ENCODE results near the gene NPTXR. TPM values are rescaled to one million over a fixed set of nuclear protein-coding genes. Genes with fewer than 3 reads are reported as not detected.

The NPTXR gene
- total RNA-seq, 6 experiments from 2014 or later = 1.4 to 5.4 (median 1.6) TPM

GRCh38 chr22:38777087-38777671 lies 66.6 kb downstream of the NPTXR start:
- Mint-ChIP-seq H3K9me3 (no peaks in the 10 kb centered on the region), H3K27ac (no peak overlapping the region), H3K36me3 (ENCODE audit: low read depth) (peaks cover 6% of the 10 kb centered on the region), H3K27me3 (ENCODE audit: insufficient read depth) (peaks cover 1% of the 10 kb centered on the region; the same call in 1 of the 2 replicates), H3K4me3 (no peak overlapping the region), H3K4me1 (ENCODE audit: low read depth) (peaks cover 6% of the 10 kb centered on the region; the same call in 1 of the 2 replicates)
- DNase-seq = no peak
- no peak for TF ChIP-seq CTCF (IDR thresholded peaks at IDR 0.05)

GRCh38 chr22:38776086-38776485 lies 67.7 kb downstream of the NPTXR start:
- TF ChIP-seq CTCF (IDR thresholded peaks at IDR 0.05) = no peak
- no peak overlapping the region for H3K27ac Mint-ChIP-seq
- H3K9me3 Mint-ChIP-seq = no peaks in the 10 kb centered on the region
- H3K4me3 Mint-ChIP-seq = no peak overlapping the region
- H3K4me1 Mint-ChIP-seq (ENCODE audit: low read depth) = 0 out of 2 replicates have a peak, but pooled peaks cover 6% of the 10 kb centered on the region
- H3K27me3 Mint-ChIP-seq (ENCODE audit: insufficient read depth) = peaks cover 1% of the 10 kb centered on the region; the same call in 1 of the 2 replicates
- no peak for DNase-seq
- H3K36me3 Mint-ChIP-seq (ENCODE audit: low read depth) = no peaks in the 10 kb centered on the region

GRCh38 chr22:38775656-38776055 lies 68.2 kb downstream of the NPTXR start:
- H3K4me3 Mint-ChIP-seq = no peak overlapping the region
- no peak overlapping the region for H3K27ac Mint-ChIP-seq
- H3K27me3 Mint-ChIP-seq (ENCODE audit: insufficient read depth) = peaks cover 1% of the 10 kb centered on the region; the same call in 1 of the 2 replicates
- H3K36me3 Mint-ChIP-seq (ENCODE audit: low read depth) = no peaks in the 10 kb centered on the region
- no peak for TF ChIP-seq CTCF (IDR thresholded peaks at IDR 0.05)
- DNase-seq = no peak
- 0 out of 2 replicates have a peak, but pooled peaks cover 6% of the 10 kb centered on the region for H3K4me1 Mint-ChIP-seq (ENCODE audit: low read depth)
- H3K9me3 Mint-ChIP-seq = no peaks in the 10 kb centered on the region

- H3K4me1 Mint-ChIP-seq (ENCODE audit: low read depth) = 0 out of 2 replicates have a peak, but pooled peaks cover 6% of the 10 kb centered on the region
- TF ChIP-seq CTCF (IDR thresholded peaks at IDR 0.05) = no peak
- no peak for DNase-seq
- peaks cover 1% of the 10 kb centered on the region; the same call in 1 of the 2 replicates for H3K27me3 Mint-ChIP-seq (ENCODE audit: insufficient read depth)
- H3K36me3 Mint-ChIP-seq (ENCODE audit: low read depth) = no peaks in the 10 kb centered on the region
- H3K4me3 Mint-ChIP-seq = no peak overlapping the region
- H3K27ac Mint-ChIP-seq = no peak overlapping the region
- no peaks in the 10 kb centered on the region for H3K9me3 Mint-ChIP-seq
These were observed 69.2 kb downstream of the NPTXR start for GRCh38 chr22:38774496-38775166.

GRCh38 chr22:38773363-38773946 lies 70.4 kb downstream of the NPTXR start:
- no peaks in the 10 kb centered on the region for H3K36me3 Mint-ChIP-seq (ENCODE audit: low read depth)
- H3K27me3 Mint-ChIP-seq (ENCODE audit: insufficient read depth) = peaks cover 1% of the 10 kb centered on the region; the same call in 1 of the 2 replicates
- no peak overlapping the region for H3K27ac Mint-ChIP-seq
- no peak for TF ChIP-seq CTCF (IDR thresholded peaks at IDR 0.05)
- no peak for DNase-seq
- no peak overlapping the region for H3K4me3 Mint-ChIP-seq
- no peaks in the 10 kb centered on the region for H3K9me3 Mint-ChIP-seq
- H3K4me1 Mint-ChIP-seq (ENCODE audit: low read depth) = 0 out of 2 replicates have a peak, but pooled peaks cover 6% of the 10 kb centered on the region
